Hematopoietic multipotent progenitor cell treated with erythropoietin and hydrocortisone succinate and interleukin-3 and kit ligand, for 4 days (in vitro differentiated cells): ENCODE data around the gene CCDC138.

Experiments
- DNase-seq: peaks from one replicate; pipeline ENCODE4 v3.0.0-alpha.2; 2015

CCDC138 gene

DNA sequence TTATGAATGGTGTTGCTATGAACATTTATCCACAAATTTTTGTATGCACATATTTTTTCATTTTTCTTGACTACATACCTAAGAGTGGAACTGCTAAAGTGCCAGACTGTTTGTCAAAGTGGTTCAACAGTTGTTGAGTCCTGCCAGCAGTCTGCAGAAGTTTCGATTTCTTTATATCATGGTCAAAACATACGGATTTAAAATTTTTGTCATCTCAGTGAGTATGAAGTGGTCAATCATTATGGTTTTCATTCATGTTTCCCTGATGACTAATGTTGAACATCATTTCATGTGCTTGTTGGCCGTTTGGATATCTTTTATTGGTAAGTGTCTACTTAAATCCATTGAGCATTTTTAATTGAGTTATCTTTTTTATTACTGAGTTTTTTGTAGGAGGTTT, 39.2 kb downstream of the CCDC138 start:
- no peak for DNase-seq

GRCh38 chr2:108829578-108830310, 43.2 kb downstream of the CCDC138 start:
- no peak for DNase-seq

DNA sequence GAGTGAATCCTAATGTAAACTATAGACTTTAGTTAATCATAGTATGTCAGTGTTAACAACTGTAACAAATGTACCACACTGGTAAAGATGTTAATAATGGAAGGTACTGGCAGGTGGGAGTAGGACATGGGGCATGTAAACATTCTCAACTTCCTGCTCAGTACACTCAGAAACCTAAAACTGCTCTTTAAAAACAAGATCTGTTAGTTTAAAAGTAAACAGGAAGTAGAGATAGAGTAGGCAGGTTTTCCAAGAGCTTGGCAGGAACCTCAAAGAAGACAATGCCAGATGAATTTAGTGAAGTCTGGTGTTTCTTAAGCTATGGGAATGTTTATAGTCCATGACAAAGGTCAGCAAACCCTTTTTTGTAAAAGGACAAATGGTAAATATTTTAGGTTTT, 46.6 kb downstream of the CCDC138 start:
- no peak for DNase-seq

- DNase-seq: no peak
These were observed 48.0 kb downstream of the CCDC138 start for GRCh38 chr2:108834620-108835019.

GRCh38 chr2:108835040-108835439, 48.5 kb downstream of the CCDC138 start:
- DNase-seq: no peak

GRCh38 chr2:108837198-108837597, 50.6 kb downstream of the CCDC138 start:
- no peak for DNase-seq

GRCh38 chr2:108841506-108841905, 54.9 kb downstream of the CCDC138 start:
- no peak for DNase-seq

DNA sequence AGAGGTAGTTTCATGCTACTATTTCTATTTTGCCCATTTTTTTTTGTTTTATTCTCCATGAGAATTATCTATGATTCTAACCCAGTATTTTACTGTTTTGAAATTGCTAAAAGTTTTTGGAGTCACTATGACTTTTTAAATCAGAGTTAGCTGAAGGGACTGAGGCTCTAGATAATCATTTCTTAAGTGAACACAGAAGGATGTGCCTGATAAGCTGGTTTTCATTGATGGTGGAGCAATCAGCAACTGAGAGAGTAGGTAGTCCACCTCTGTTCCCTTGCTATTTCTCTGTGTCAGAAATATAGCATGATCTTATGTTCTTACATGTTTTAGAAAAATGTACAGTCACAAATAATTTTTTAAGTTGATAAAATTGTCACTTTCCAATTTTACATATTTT, 59.4 kb downstream of the CCDC138 start:
- peak; percentile 38 for DNase-seq

DNA sequence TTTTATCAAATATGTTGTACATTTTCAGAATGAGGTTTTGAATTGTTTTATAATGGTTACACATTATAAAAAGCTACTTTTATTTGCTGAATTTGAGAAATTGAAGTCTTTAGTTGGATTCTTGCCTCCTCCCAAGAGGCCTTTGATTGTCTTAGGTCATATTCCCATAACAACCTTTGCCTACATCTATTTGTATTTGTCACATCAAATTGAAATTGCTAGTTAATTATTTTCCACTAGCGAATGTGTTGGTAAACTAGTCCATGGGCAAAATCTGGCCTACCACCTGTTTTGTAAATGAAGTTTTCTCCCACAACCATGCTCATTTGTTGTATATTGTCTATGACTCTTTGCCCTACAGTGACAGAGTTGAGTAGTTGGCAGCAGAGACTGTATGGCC, 60.4 kb downstream of the CCDC138 start:
- no peak for DNase-seq

GRCh38 chr2:108852375-108852774, 65.8 kb downstream of the CCDC138 start:
- DNase-seq: no peak

DNA sequence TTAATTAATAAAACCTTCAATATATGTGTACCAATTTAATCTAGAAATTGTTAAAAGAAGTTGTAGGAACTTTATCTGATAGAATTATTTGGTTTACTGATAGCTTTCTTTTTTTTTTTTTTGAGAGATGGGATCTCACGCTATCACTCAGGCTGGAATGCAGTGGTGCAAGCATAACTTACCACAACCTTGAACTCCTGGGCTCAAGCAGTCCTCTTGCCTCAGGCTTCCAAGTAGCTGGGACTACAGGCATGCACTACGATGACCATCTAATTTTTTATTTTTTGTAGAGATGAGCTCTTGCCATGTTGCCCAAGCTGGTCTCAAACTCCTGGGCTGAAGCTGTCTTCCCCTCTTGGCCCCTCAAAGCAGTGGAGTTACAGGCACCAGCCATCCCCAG, 66.8 kb downstream of the CCDC138 start:
- no peak for DNase-seq

DNA sequence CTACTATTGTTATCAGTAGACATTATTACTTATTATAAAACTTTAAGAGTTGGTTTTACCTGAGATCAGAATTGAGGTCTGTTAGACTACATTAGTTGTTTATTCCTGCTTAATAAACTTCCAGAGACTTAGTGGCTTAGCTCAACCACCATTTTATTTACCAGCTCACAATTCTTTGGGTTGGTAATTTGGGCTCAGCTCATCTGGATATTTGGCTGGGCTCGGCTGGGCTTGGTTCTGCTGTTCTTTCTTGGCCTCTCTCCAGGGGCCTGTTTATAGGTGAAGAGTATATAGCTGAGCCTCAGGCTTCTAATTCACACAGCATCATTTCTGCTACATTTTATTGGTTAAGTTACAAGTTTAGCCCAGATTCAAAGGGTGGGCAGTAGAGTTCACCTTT, 67.9 kb downstream of the CCDC138 start:
- no peak for DNase-seq

DNA sequence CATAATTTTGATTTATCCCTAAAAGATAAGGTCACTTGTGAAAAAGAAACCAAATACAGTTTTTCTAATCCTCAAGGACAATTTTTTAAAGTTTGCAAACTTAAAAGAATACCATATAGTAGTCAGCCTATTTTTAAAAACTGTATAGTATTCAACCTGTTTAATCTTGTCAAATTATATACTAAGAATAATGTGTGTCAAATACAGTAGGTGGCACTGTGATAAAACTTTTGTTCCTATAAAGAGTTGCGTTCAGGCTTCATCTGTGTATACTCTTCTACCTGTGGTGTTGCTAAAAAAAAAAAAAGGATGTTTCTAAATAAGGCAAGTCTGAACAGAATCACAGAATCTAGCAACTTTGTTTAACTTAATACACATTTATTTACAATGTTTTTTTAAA, 68.6 kb downstream of the CCDC138 start:
- DNase-seq: peak; percentile 45

DNA sequence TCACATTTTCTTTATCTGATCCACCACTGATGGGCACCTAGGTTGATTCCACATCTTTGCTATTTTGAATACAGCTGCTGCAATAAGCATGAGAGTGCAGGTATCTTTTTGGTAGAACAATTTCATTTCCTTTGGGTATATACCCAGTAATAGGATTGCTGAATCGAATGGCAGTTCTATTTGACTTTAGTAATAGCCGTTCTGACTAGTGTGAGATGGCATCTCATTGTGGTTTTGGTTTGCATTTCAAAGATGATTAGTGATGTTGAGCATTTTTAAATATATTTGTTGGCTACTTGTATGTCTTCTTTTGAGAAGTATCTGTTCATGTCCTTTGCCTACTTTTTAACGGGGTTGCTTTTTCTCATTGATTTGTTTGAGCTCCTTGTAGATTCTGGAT, 72.3 kb downstream of the CCDC138 start:
- DNase-seq: no peak

- no peak for DNase-seq
These were observed 79.5 kb downstream of the CCDC138 start for GRCh38 chr2:108866041-108866440.

- no peak for DNase-seq
These were observed 82.3 kb downstream of the CCDC138 start for GRCh38 chr2:108868911-108869310.

GRCh38 chr2:108869542-108869941, 83.0 kb downstream of the CCDC138 start:
- DNase-seq: no peak

DNA sequence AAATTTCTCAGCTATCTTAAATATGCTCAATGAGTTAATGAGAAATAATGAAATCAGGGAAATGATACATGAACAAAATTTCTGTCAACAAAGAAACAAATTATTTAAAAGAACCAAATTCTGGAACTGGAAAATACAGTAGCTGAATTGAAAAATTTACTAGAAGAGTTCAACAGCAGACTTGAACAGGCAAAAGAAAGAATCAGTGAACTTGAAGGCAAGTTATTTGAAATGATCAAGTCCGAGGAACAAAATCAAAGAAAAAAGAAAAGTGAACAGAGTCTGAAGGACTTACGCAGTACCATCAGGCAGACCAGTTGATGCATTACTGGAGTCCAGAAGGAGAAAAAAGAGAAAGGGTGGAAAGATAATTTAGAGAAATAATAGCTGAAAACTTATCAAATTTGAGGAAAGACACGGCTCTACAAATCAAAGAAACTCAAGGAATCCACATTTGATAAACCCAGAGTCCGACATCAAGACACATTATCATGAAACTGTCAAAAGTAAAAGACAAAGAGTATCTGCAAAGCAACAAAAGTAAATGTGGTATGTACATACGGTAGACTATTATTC, 83.6 kb downstream of the CCDC138 start:
- DNase-seq: no peak

GRCh38 chr2:108877506-108877905, 90.9 kb downstream of the CCDC138 start:
- no peak for DNase-seq

DNA sequence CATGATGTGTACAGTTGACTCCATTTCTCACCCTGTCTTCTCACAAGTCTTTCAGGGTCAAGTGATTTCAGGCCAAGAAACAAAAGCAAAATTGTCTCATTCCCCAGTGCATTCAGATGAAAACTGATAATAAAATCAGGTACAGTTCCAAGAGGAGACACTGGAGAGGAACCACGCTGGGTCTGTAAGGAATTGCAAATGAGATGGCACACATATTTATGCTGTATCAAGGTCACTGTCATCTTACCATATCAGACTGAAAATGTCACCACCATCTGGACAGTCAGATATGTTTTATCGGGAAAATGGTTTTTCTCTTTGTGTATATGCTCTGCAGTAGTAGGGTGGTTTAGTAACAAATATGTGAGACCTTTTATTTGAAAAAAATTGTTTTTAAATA, 91.7 kb downstream of the CCDC138 start:
- no peak for DNase-seq

DNA sequence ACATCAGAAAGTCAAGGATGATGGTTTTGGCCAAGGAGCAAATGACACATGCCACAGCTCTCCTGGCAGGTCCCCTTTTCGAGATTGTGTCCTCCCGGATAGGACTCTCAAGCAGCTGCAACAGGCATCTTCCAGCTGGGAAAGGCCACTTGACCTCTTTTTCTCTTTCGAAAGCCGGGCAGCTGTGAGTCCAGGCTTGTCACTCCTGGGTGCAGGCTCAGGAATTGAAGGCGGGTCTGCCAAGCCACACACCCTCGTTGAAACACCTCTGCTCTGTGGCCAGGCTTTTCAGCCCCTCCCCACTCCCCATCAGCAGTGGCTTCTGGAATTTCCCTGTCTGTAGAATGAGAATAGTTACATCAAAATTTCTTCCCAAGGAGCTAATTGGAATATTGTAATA, 98.0 kb downstream of the CCDC138 start:
- DNase-seq: no peak

DNA sequence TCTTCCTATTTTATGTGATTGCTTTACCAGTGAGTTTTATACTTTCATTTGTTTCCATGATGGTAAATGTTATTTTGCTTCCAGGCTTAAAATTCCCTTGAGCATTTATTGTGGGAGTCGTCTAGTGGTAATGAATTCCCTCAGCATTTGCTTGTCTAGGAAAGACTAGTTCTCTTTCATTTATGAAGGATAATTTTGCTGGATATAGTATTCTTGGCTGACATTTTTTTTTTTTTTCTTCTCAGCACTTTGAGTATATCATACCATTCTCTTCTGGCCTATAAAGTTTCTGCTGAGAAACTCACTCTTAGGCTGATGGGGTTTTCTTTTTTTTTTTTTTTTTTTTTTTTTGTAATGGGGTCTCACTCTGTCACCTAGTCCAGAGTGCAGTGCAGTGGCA, 103.3 kb downstream of the CCDC138 start:
- no peak for DNase-seq

GRCh38 chr2:108893277-108893676, 106.7 kb downstream of the CCDC138 start:
- no peak for DNase-seq

DNA sequence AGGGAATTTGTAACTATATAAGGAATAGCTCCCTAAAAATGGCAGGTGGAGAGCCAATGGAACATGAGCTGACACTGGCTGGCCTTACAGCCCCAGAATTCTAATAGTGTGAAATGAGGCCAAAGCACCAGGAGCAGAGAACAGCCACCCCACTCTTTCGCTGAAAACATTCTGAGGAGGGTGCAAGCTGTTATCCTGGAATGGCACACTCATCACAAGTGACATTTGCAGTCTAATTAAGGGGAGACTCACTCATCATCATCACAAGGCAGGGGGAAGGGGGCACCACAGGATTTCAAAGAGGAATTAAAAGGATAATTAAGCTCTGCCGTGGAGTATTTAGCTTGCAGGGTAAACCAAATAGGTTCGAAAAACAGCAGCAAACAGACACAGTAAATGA, 108.2 kb downstream of the CCDC138 start:
- no peak for DNase-seq

DNA sequence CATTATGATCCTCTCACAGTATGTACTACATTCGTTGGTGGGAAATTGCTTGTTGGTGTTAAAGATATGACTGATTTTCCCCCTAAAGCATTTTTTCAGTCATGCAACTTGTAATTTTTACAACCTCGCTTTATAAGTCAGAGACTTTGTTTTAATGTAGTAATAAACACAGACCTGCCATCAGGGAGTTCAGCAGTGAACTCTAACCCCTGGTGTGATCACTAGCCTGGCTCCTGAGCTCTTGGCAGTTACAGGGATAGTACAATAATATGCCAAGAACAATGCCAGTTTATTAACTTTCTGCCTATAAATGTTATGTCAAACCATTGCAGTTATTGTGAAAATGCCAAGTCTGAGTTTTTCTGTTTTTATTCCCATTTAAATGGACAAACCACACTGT, 108.6 kb downstream of the CCDC138 start:
- DNase-seq: no peak
